Measurements from ENCODE around the gene SIPA1L2.

Gene SIPA1L2

GRCh38 chr1:232650418-232650817 lies 20.5 kb upstream of the SIPA1L2 start:
- no peak for DNase-seq (ENCODE audit: low read depth in 1 of 2, low spot score in 1 of 2)

GRCh38 chr1:232648316-232648715 lies 18.4 kb upstream of the SIPA1L2 start:
- TF ChIP-seq CTCF (IDR thresholded peaks at IDR 0.05; ENCODE audit: insufficient read depth, low read length) (no peak), REST (IDR thresholded peaks at IDR 0.05; ENCODE audit: insufficient replicate concordance, low read depth) (no peak), SPI1 (IDR thresholded peaks at IDR 0.05; ENCODE audit: borderline replicate concordance, low read depth) (no peak), POLR2AphosphoS5 (IDR thresholded peaks at IDR 0.05; ENCODE audit: low read depth) (no peak), GABPA (IDR thresholded peaks at IDR 0.05; ENCODE audit: low read depth) (no peak)
- no peak for DNase-seq (ENCODE audit: low read depth in 1 of 2, low spot score in 1 of 2)
- Histone ChIP-seq H3K27ac (replicated peaks) (no peak overlapping the region), H3K4me3 (replicated peaks; ENCODE audit: insufficient read depth, low read length) (no peak overlapping the region), H3K27me3 (ENCODE audit: insufficient read depth, poor library complexity, severe bottlenecking) (no peaks in the 10 kb centered on the region)

More at GRCh38 chr1:232650418-232650817, 20.5 kb upstream of the SIPA1L2 start:
- Histone ChIP-seq H3K27ac (replicated peaks) (no peak overlapping the region), H3K4me3 (replicated peaks; ENCODE audit: insufficient read depth, low read length) (no peak overlapping the region), H3K27me3 (ENCODE audit: insufficient read depth, poor library complexity, severe bottlenecking) (no peaks in the 10 kb centered on the region)
- TF ChIP-seq CTCF (IDR thresholded peaks at IDR 0.05; ENCODE audit: insufficient read depth, low read length) (no peak), SPI1 (IDR thresholded peaks at IDR 0.05; ENCODE audit: borderline replicate concordance, low read depth) (no peak), REST (IDR thresholded peaks at IDR 0.05; ENCODE audit: insufficient replicate concordance, low read depth) (no peak), POLR2AphosphoS5 (IDR thresholded peaks at IDR 0.05; ENCODE audit: low read depth) (no peak), GABPA (IDR thresholded peaks at IDR 0.05; ENCODE audit: low read depth) (no peak)

- TF ChIP-seq POLR2AphosphoS5 (IDR thresholded peaks at IDR 0.05; ENCODE audit: low read depth) (no peak), SPI1 (IDR thresholded peaks at IDR 0.05; ENCODE audit: borderline replicate concordance, low read depth) (no peak), GABPA (IDR thresholded peaks at IDR 0.05; ENCODE audit: low read depth) (no peak), CTCF (IDR thresholded peaks at IDR 0.05; ENCODE audit: insufficient read depth, low read length) (no peak), REST (IDR thresholded peaks at IDR 0.05; ENCODE audit: insufficient replicate concordance, low read depth) (no peak)
- Histone ChIP-seq H3K4me3 (replicated peaks; ENCODE audit: insufficient read depth, low read length) (no peak overlapping the region), H3K27me3 (ENCODE audit: insufficient read depth, poor library complexity, severe bottlenecking) (no peaks in the 10 kb centered on the region), H3K27ac (replicated peaks) (no peak overlapping the region)
- no peak for DNase-seq (ENCODE audit: low read depth in 1 of 2, low spot score in 1 of 2)
Measured at GRCh38 chr1:232644209-232644608, 14.3 kb upstream of the SIPA1L2 start.

All from HL-60 (cell line).